HG03103 (cell line): ENCODE results near the gene GPC5.
"Not testable (repeated sequence)": the region's sequence is repeated elsewhere in the genome, so short reads cannot be mapped to it uniquely, and the experiment has no call there.

Experiments used
- ATAC-seq: cut with Tn5 transposase; IDR thresholded peaks from one replicate; pipeline ENCODE4 v1.9.1; 2021; ENCODE audit warnings: low read depth; ENCODE audit not compliant: unreplicated experiment

GPC5 gene

GRCh38 chr13:92197669-92198068 is 799.2 kb downstream of the GPC5 start:
- no peak for ATAC-seq

GRCh38 chr13:92218615-92219014 is 820.2 kb downstream of the GPC5 start:
- no peak for ATAC-seq

GRCh38 chr13:92221916-92222315 is 823.5 kb downstream of the GPC5 start:
- ATAC-seq, result no peak

- ATAC-seq, result no peak
These were observed 825.8 kb downstream of the GPC5 start for GRCh38 chr13:92224052-92224821.

- no peak for ATAC-seq
These were observed 826.4 kb downstream of the GPC5 start for GRCh38 chr13:92224825-92225224.

GRCh38 chr13:92225861-92226260 is 827.4 kb downstream of the GPC5 start:
- ATAC-seq, result no peak

GRCh38 chr13:92232871-92233270 is 834.5 kb downstream of the GPC5 start:
- ATAC-seq, result no peak

- ATAC-seq, result no peak
These were observed 853.3 kb downstream of the GPC5 start for GRCh38 chr13:92251671-92252210.

GRCh38 chr13:92255526-92255925 is 857.1 kb downstream of the GPC5 start:
- ATAC-seq, result no peak

- no peak for ATAC-seq
These were observed 857.8 kb downstream of the GPC5 start for GRCh38 chr13:92256211-92256610.

GRCh38 chr13:92259046-92259445 is 860.6 kb downstream of the GPC5 start:
- ATAC-seq, result no peak

- no peak for ATAC-seq
These were observed 861.1 kb downstream of the GPC5 start for GRCh38 chr13:92259523-92259922.

GRCh38 chr13:92260363-92260762 is 861.9 kb downstream of the GPC5 start:
- ATAC-seq, result no peak

- ATAC-seq, result no peak
These were observed 863.8 kb downstream of the GPC5 start for GRCh38 chr13:92262100-92262788.

GRCh38 chr13:92265408-92265807 is 867.0 kb downstream of the GPC5 start:
- ATAC-seq, result no peak

- no peak for ATAC-seq
These were observed 872.6 kb downstream of the GPC5 start for GRCh38 chr13:92270990-92271389.

GRCh38 chr13:92272177-92272576 is 873.8 kb downstream of the GPC5 start:
- ATAC-seq, result no peak

GRCh38 chr13:92280986-92281385 is 882.6 kb downstream of the GPC5 start:
- ATAC-seq, result not testable (repeated sequence)

- ATAC-seq, result not testable (repeated sequence)
These were observed 892.4 kb downstream of the GPC5 start for GRCh38 chr13:92290718-92291307.

GRCh38 chr13:92294533-92294932 is 896.1 kb downstream of the GPC5 start:
- ATAC-seq, result not testable (repeated sequence)

- not testable (repeated sequence) for ATAC-seq
These were observed 897.8 kb downstream of the GPC5 start for GRCh38 chr13:92296154-92296671.
